HG03280 (cell line): ENCODE measurements around the gene ARID1A.

ENCODE experiments used
- ATAC-seq: cut with Tn5 transposase; IDR thresholded peaks from one replicate; pipeline ENCODE4 v1.9.1; 2021; ENCODE audit warnings: mild to moderate bottlenecking, moderate library complexity; ENCODE audit not compliant: unreplicated experiment

ARID1A gene

GRCh38 chr1:26822737-26823395 is 127.1 kb downstream of the ARID1A start:
- no peak for ATAC-seq

DNA sequence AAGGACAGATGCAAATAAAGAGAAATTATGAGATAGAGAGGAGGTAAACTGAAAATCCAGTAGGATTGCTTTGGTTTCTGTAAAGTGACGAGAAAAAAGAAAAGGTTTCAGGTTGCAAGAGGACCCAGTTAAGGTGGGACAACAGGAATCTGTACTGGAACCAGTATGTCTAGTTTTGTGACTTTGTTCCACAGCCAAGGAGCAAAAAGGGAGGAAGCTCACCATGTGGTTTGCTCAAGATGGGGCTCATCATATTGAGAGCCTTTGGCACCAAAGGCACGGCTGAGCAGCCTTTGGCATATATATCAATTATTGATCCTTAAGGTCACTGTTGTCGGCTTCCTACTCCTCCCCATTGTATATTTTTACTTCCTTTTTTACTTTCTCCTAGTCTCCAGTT is 128.9 kb downstream of the ARID1A start:
- no peak for ATAC-seq

DNA sequence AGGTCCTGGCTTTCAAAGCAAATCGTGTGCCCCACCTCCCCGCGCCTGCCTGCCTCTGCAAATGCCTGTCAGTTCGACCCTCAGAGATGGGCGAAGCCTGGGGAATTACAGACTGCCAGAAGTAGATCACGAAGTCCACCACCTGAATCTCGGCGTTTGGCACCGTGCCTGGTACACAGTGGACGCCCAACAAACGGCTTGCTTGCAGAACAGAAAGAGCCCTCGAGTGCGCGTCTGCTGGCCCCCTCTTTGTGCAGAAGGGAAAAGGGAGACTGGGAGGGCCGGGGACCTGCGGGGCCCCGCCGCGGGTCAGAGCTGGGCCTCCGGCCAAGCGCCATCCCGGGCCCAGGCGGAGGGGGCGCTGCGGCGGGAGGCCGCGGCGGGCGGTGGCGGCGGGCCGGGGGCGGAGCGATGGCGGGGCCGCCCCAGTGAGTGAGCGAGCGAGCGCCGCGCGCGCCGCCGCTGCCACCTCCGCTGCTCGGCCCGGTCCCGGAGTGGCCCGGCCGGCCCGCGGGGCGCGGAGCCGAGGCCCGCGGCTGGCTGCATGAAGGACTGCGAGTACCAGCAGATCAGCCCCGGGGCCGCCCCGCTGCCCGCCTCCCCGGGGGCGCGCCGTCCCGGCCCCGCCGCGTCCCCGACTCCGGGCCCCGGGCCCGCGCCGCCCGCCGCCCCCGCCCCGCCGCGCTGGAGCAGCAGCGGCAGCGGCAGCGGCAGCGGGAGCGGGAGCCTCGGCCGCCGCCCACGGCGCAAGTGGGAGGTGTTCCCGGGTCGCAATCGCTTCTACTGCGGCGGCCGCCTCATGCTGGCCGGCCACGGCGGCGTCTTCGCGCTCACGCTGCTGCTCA is 130.7 kb downstream of the ARID1A start, which contains the start of gene ZDHHC18:
TSS of gene ZDHHC18 (plus strand) at position 428 of the 845 bp plus-strand sequence. CDS start at position 545, 117 bp downstream.
- peak; percentile 85 for ATAC-seq

GRCh38 chr1:26827106-26827604 is 131.3 kb downstream of the ARID1A start:
- no peak for ATAC-seq

DNA sequence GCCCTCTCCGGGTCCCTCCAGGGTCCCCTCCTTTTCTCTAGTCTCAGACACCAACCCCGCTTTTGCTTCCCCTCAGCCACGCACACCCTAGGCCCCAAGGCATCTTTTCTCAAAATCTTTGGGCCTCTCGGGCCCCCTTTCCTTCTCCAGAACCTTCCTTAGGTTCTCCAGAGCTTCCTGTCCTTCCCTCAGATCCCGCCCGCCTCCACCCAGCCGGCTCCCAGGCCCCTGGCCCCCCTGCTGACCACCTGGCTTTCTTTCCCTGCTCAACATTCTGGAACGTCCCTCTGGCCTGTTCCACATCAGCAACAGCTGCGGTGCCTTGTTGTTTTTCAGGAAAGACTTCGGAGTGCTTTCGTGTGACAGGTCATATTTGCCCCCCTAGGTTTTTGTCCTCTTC is 131.8 kb downstream of the ARID1A start:
- no peak for ATAC-seq

DNA sequence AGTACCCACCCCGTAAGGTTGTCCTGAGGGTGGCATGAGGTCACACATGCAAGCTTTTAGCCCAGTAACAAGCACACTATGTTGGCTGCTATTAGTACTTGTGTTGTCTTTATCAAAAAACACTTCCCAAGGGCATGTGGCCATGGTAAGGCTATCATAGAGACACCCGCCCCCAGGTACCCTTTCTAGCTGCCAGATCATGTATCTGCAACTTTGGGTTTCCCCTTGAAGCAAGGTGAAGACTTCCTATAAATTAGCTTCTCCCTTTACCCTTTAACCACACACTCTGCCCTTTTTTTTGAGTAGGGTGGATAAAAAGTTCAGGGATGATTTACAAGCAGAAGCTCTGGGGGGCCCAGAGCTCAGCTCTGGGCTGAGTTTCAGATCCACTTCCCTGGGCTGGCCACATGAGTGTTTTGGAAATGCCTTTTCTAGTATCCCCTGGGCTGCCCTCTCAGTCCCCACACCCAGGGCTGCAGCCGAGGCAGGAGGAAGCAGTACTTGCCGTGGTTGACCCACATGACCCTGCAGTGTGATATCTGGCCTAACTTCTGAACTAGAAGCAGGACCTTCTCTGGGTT is 132.7 kb downstream of the ARID1A start:
- ATAC-seq: no peak

DNA sequence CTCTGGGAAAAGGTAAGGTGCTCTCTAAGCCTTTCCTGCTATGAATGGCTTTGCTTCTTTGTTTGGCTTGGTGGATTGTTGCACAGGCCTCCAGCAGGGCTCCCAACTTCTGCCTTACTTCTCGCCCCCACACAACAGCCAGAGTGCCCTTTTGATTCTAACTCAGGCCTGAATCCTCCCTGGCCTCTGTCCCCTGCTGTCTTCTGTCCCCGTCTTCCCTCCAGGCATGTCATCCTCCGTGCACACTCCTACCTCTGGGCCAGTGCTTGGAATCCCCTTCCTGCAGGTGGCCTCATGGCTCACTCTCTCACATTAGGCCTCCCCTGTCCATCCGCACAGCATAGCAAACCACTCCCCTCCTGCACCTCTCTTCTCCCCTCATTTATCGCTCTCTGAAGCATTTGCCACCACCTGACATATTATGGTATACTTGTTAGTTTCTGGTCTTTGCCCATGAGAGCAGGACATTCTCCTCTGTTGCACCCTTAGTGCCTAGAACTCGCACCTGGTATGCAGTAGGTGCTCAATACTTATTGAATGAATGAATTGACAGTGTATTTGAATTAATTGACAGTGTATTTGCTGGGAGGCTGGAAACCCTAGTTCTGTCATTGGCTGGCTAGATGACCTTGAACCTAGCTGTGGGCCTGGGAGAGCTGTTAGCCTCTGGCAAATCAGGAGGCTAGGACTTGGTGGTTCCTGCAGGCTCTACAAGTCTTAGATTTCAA is 133.5 kb downstream of the ARID1A start:
- ATAC-seq: no peak

DNA sequence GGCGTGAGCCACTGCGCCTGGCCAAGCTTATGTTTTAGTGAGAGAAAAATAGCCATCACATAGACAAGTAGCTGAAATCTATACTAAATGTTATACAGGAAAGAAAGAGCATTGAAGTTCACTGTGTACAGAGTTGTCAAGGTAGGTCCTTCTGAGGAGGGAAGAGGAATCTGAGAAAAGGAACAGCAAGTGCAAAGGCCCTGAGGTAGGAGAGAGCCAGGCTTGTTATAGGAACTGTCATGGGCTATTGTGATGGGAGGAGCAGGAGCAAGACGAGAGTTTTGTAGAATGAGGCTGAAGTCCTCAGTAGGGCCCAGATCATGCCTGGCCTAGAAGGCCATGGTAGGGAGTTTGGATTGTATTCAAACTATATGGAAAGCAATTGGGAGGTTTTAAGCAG is 135.2 kb downstream of the ARID1A start:
- ATAC-seq: no peak
